ENCODE results near the gene EIF4G3. TPM values are rescaled to one million over a fixed set of nuclear protein-coding genes. Genes with fewer than 3 reads are reported as not detected.
A peak's percentile ranks its signal among the peaks of the same experiment; 100 is the strongest.

Gene EIF4G3
- total and polyA plus RNA-seq, 9 of the 15 experiments (the other 6 are each of a cell fraction or from before 2014, with no cell fraction given), result 6.7 to 40.5 (median 32.1) TPM

DNA sequence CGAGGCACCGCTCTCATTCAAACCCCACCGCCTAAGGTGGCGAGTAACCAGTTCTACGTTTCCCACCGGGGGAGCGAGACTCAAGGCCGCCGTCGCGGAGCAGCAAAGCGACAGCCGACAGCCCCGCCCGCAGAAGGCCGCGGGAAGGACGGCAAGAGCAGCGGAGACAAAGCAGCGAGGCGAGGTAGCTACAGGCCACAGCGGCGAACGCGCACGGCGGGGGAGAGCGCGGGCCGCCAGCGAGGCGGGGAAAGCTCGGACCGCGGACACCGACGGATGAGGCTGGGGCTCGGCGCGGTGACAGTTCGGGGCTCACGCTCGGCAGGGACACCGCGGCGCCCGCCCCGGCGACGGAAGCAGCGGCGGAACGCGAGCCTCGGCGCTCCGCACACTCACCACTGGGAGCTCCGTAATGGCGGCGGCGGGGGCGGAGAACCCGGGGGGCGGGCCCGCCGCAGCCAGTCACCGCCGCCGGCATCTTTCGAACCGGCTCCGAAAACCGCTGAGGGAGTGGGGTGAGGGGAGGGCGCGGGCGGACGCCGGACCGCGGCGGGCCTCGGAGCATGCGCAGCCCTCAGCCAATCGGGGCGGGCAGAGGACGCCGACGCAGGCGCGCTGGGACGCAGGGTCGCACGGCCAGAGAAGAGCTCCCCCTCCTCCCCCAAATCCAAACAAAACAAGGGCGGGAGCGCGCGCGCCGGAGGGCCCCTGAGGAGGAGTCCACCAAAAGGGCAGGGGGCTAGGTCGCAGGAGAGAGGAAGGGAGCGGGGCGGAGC is 390.3 kb downstream of the EIF4G3 start (continued):
- TF ChIP-seq GTF3C2 (IDR thresholded peaks at IDR 0.05; ENCODE audit: borderline replicate concordance, extremely low read depth, insufficient read length), result no peak
- peak; percentile 37 for TF ChIP-seq PCBP1 (IDR thresholded peaks at IDR 0.05; ENCODE audit: low read depth, low read length, poor library complexity, severe bottlenecking)
- TF ChIP-seq RUNX1 (IDR thresholded peaks at IDR 0.05; ENCODE audit: low read depth), result no peak
- peak; percentile 87 for TF ChIP-seq GMEB1 (CRISPR knock-in tag; IDR thresholded peaks at IDR 0.05)
- peak; percentile 33 for TF ChIP-seq PML (IDR thresholded peaks at IDR 0.05; ENCODE audit: low read length)
- TF ChIP-seq TGIF2 (CRISPR knock-in tag; IDR thresholded peaks at IDR 0.05), result no peak; the same call in 1 of the 2 replicates
- TF ChIP-seq ZNF511 (CRISPR knock-in tag; IDR thresholded peaks at IDR 0.05), result peak; percentile 24; the same call in 1 of the 2 replicates
- TF ChIP-seq TRIM25 (IDR thresholded peaks at IDR 0.05; ENCODE audit: borderline replicate concordance), result no peak
- 0 out of 2 replicates have a peak, but pooled peaks have one; percentile 60 for TF ChIP-seq CHCHD3 (CRISPR knock-in tag; IDR thresholded peaks at IDR 0.05)
- no peak for TF ChIP-seq ZNF124 (CRISPR knock-in tag; IDR thresholded peaks at IDR 0.05)
- no peak for TF ChIP-seq SMARCA5 (IDR thresholded peaks at IDR 0.05)
- TF ChIP-seq ZNF699 (CRISPR knock-in tag; IDR thresholded peaks at IDR 0.05; ENCODE audit: insufficient replicate concordance), result no peak
- no peak for TF ChIP-seq FOXA1 (IDR thresholded peaks at IDR 0.05; ENCODE audit: borderline replicate concordance)
- TF ChIP-seq, protein P1, sequence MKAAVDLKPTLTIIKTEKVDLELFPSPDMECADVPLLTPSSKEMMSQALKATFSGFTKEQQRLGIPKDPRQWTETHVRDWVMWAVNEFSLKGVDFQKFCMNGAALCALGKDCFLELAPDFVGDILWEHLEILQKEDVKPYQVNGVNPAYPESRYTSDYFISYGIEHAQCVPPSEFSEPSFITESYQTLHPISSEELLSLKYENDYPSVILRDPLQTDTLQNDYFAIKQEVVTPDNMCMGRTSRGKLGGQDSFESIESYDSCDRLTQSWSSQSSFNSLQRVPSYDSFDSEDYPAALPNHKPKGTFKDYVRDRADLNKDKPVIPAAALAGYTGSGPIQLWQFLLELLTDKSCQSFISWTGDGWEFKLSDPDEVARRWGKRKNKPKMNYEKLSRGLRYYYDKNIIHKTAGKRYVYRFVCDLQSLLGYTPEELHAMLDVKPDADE (conservative IDR thresholded peaks at IDR 0.05; ENCODE audit: control insufficient read depth, low read depth, low read length), result peak; percentile 52; the same call in 1 of the 2 replicates
- TF ChIP-seq, protein P2, sequence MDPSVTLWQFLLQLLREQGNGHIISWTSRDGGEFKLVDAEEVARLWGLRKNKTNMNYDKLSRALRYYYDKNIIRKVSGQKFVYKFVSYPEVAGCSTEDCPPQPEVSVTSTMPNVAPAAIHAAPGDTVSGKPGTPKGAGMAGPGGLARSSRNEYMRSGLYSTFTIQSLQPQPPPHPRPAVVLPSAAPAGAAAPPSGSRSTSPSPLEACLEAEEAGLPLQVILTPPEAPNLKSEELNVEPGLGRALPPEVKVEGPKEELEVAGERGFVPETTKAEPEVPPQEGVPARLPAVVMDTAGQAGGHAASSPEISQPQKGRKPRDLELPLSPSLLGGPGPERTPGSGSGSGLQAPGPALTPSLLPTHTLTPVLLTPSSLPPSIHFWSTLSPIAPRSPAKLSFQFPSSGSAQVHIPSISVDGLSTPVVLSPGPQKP (CRISPR knock-in tag; IDR thresholded peaks at IDR 0.05), result no peak
- peak; percentile 78 for TF ChIP-seq NFYB (IDR thresholded peaks at IDR 0.05; ENCODE audit: extremely low read depth, insufficient read length)

Measured in K562 (cell line).